Measurements from ENCODE around the gene MRPL40.
"Not testable (repeated sequence)": the region's sequence is repeated elsewhere in the genome, so short reads cannot be mapped to it uniquely, and the experiment has no call there.

The MRPL40 gene

DNA sequence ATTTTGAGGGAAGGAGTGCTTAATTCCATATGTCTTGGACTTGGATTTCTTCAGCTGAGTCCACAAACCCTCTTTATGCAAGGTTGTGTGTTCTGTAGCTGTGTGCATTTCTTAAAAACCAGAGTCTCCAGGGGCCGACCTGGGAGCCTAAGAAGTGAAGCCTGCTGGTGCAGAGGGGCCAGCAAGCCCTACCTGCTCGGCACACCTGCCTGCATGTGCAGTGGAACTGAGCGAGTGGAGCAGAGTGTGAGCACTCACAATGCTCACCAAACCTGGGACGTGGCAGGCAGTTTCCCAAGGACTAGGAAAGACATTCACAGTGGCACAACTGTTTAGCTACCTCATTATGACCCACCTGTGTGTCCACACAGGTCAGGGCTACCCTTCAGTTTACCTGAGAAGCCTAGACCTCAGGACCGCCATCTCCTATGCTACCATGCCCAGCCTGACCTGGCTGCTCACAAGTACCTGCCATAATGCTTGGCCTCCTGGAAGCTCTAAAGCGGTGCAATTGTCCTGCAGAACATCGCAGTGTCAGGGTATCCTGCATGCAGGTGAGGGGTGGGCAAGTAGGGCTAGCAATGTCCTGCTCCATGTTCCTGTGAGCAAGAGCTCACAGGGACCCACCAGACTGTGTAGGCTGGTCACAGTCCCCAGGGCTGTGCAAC, 11.3 kb downstream of the MRPL40 start:
- no peak overlapping the region for H3K27ac ChIP-seq
- no peak for TF ChIP-seq ZFX (IDR thresholded peaks at IDR 0.05; ENCODE audit: borderline replicate concordance)
- TF ChIP-seq CTCF (IDR thresholded peaks at IDR 0.05), result no peak

- H3K27ac ChIP-seq, result not testable (repeated sequence)
Observed at GRCh38 chr22:19445279-19445982, 13.1 kb downstream of the MRPL40 start.

- TF ChIP-seq ZFX (IDR thresholded peaks at IDR 0.05; ENCODE audit: borderline replicate concordance) (no peak), CTCF (IDR thresholded peaks at IDR 0.05) (no peak)
- H3K27ac ChIP-seq, result peak overlapping the region; percentile 93
Observed at GRCh38 chr22:19446603-19447329, 14.4 kb downstream of the MRPL40 start.

- H3K27ac ChIP-seq, result peak within 1 kb of the TSS; percentile 93
- TF ChIP-seq CTCF (IDR thresholded peaks at IDR 0.05), result no peak
- TF ChIP-seq ZFX (IDR thresholded peaks at IDR 0.05; ENCODE audit: borderline replicate concordance), result no peak
Observed at GRCh38 chr22:19447330-19448075, 15.2 kb downstream of the MRPL40 start, which contains the start of gene C22orf39. C22orf39 (minus strand) TSS chr22:19447711; CDS start chr22:19447688, 23 bp downstream.

DNA sequence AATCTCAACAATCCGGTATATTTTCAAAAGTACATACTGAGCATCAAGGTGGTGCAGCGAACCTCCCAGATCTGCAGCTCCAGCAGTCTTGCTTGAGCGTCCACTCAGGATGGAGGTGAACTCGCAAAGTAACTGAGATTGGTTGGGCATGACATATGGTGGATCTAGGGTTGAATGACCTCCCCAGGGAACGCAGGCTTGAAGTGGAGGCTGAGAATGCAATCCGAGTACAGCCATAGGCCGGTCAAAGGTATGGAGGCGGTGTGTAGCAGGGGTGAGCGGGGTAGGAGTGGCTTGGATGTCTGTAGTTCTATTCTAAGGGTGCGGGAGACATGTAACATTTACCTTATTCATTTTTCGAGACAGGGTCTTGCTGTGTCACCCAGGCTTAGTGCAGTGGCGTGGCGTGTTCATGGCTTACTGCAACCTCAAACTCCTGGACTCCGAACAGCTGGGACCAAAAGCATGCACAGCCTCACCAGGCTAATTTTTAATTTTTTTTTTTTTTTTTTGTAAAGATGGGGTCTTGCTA, 15.8 kb downstream of the MRPL40 start:
- H3K27ac ChIP-seq, result peak overlapping the region; percentile 93
- TF ChIP-seq ZFX (IDR thresholded peaks at IDR 0.05; ENCODE audit: borderline replicate concordance), result no peak
- no peak for TF ChIP-seq CTCF (IDR thresholded peaks at IDR 0.05)

GRCh38 chr22:19448739-19449421, 16.5 kb downstream of the MRPL40 start:
- TF ChIP-seq CTCF (IDR thresholded peaks at IDR 0.05) (no peak), ZFX (IDR thresholded peaks at IDR 0.05; ENCODE audit: borderline replicate concordance) (no peak)
- H3K27ac ChIP-seq, result peak overlapping the region; percentile 93

GRCh38 chr22:19449422-19449767, 17.1 kb downstream of the MRPL40 start:
- TF ChIP-seq ZFX (IDR thresholded peaks at IDR 0.05; ENCODE audit: borderline replicate concordance) (no peak), CTCF (IDR thresholded peaks at IDR 0.05) (no peak)
- H3K27ac ChIP-seq, result peak overlapping the region; percentile 93

All from 22Rv1 (cell line).